ENCODE measurements around the gene LRIG2. TPM values are rescaled to one million over a fixed set of nuclear protein-coding genes. Genes with fewer than 3 reads are reported as not detected.
"Not testable (repeated sequence)": the region's sequence is repeated elsewhere in the genome, so short reads cannot be mapped to it uniquely, and the experiment has no call there.

The LRIG2 gene
- total and polyA plus RNA-seq, 2 donors (not counting 1 experiment from before 2014, with no cell fraction given): 12.4 to 30.6 TPM

- DNase-seq: no peak
- Mint-ChIP-seq H3K9me3 (ENCODE audit: insufficient read depth) (no peaks in the 10 kb centered on the region), H3K27ac (no peak overlapping the region), H3K4me3 (no peak overlapping the region), H3K4me1 (no peaks in the 10 kb centered on the region), H3K27me3 (peaks cover under 1% of the 10 kb centered on the region)
- no peaks in the 10 kb centered on the region for H3K9me3 ChIP-seq (ENCODE audit: control extremely low read depth in 1 of 3, control insufficient read depth in 2 of 3, insufficient read depth in 1 of 3, low read length in 2 of 3)
- H3K27ac ChIP-seq (ENCODE audit: low read length in 2 of 2): no peak overlapping the region
- H3K79me2 ChIP-seq (ENCODE audit: control insufficient read depth, insufficient read depth, low read length): no peaks in the 10 kb centered on the region
- H3K36me3 ChIP-seq (replicated peaks in 1 of 2; ENCODE audit: control extremely low read depth in 1 of 2, control insufficient read depth in 1 of 2, extremely low read depth in 1 of 2, insufficient read depth in 2 of 2, low read length in 1 of 2): no peaks in the 10 kb centered on the region
- ChIA-PET POLR2A (no interaction called here), CTCF (interaction anchor here (0.7 kb wide), 1 partner anchor 41 kb away, joined by 5 read pairs; no protein-coding TSS in a partner anchor)
- no peaks in the 10 kb centered on the region for H3K4me1 ChIP-seq (ENCODE audit: control insufficient read depth in 2 of 2, insufficient read depth in 2 of 2, low read length in 2 of 2)
- WGBS (ENCODE audit: insufficient coverage): 50% methylated on average over 2 of the region's 4 CpGs
- no peak overlapping the region for H3K4me3 ChIP-seq (ENCODE audit: control extremely low read depth in 1 of 5, extremely low read depth in 1 of 5, insufficient read depth in 1 of 5, low read depth in 2 of 5, low read length in 4 of 5)
- TF ChIP-seq EZH2 (IDR thresholded peaks at IDR 0.05; ENCODE audit: borderline replicate concordance, insufficient read depth, low read depth, low read length, poor library complexity, severe bottlenecking) (no peak), CTCF (IDR thresholded peaks at IDR 0.05) (no peak)
- H4K20me1 ChIP-seq (ENCODE audit: control insufficient read depth, insufficient read depth, low read length, poor library complexity, severe bottlenecking): no peaks in the 10 kb centered on the region
- ATAC-seq (ENCODE audit: low read depth): no peak
- no peak overlapping the region for H3K4me2 ChIP-seq (replicated peaks; ENCODE audit: low read depth, low read length, poor library complexity, severe bottlenecking)
- no peak overlapping the region for H2AFZ ChIP-seq (ENCODE audit: insufficient read depth, low read depth, low read length, poor library complexity, severe bottlenecking)
- no peaks in the 10 kb centered on the region for H3K27me3 ChIP-seq (replicated peaks in 1 of 4; ENCODE audit: control extremely low read depth in 1 of 4, control insufficient read depth in 3 of 4, insufficient read depth in 4 of 4, low read length in 3 of 4)
- no peak overlapping the region for H3K9ac ChIP-seq (ENCODE audit: low read length)
- intact Hi-C loops (cut with micrococcal nuclease): no loop called here
Measured at GRCh38 chr1:113147826-113148225, 74.8 kb downstream of the LRIG2 start.

- H3K4me3 ChIP-seq (ENCODE audit: control extremely low read depth in 1 of 5, extremely low read depth in 1 of 5, insufficient read depth in 1 of 5, low read depth in 2 of 5, low read length in 4 of 5); H3K9me3 Mint-ChIP-seq (ENCODE audit: insufficient read depth); ATAC-seq (ENCODE audit: low read depth); H3K4me2 ChIP-seq (replicated peaks; ENCODE audit: low read depth, low read length, poor library complexity, severe bottlenecking); H4K20me1 ChIP-seq (ENCODE audit: control insufficient read depth, insufficient read depth, low read length, poor library complexity, severe bottlenecking); H3K36me3 ChIP-seq (replicated peaks in 1 of 2; ENCODE audit: control extremely low read depth in 1 of 2, control insufficient read depth in 1 of 2, extremely low read depth in 1 of 2, insufficient read depth in 2 of 2, low read length in 1 of 2); H3K4me1 ChIP-seq (ENCODE audit: control insufficient read depth in 2 of 2, insufficient read depth in 2 of 2, low read length in 2 of 2); H3K27me3 Mint-ChIP-seq; H2AFZ ChIP-seq (ENCODE audit: insufficient read depth, low read depth, low read length, poor library complexity, severe bottlenecking); H3K4me3 Mint-ChIP-seq; POLR2A ChIA-PET; CTCF ChIA-PET; H3K27me3 ChIP-seq (replicated peaks in 1 of 4; ENCODE audit: control extremely low read depth in 1 of 4, control insufficient read depth in 3 of 4, insufficient read depth in 4 of 4, low read length in 3 of 4); H3K9ac ChIP-seq (ENCODE audit: low read length); H3K9me3 ChIP-seq (ENCODE audit: control extremely low read depth in 1 of 3, control insufficient read depth in 2 of 3, insufficient read depth in 1 of 3, low read length in 2 of 3); H3K79me2 ChIP-seq (ENCODE audit: control insufficient read depth, insufficient read depth, low read length); H3K27ac ChIP-seq (ENCODE audit: low read length in 2 of 2); H3K4me1 Mint-ChIP-seq; intact Hi-C loops (cut with micrococcal nuclease); DNase-seq; H3K27ac Mint-ChIP-seq: not testable (repeated sequence)
- WGBS (ENCODE audit: insufficient coverage): 80% methylated on average over 1 of the region's 4 CpGs
Measured at GRCh38 chr1:113150494-113150893, 77.5 kb downstream of the LRIG2 start.

Measured in B cell (primary cell).